ENCODE results near the gene DMPK. TPM values are rescaled to one million over a fixed set of nuclear protein-coding genes. Genes with fewer than 3 reads are reported as not detected.

Gene DMPK
- total and polyA plus RNA-seq, 2 experiments from 2014 or later, result 25.2 to 46.0 TPM

DNA sequence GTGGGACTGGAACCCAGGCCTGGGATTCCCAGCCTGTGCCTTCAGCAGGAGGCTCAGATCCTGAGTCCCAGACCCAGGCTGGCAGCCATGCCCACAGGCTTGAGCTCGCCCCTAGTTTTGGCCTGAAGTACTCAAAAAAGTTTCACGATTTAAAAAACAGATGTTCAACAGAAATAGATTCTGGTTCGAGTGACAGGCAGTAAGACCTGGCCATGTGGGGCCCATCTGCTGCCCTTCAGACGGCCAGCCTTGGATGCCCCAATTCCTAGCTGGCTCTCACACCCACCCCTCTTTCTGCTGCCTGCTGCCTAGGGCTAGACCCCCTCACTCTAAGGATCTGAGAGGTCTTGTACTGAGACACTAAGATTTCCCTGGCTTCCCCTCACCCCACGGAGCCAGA is 2.8 kb upstream of the DMPK start:
- no peaks in the 10 kb centered on the region for H3K27me3 ChIP-seq
- H3K9me3 ChIP-seq (ENCODE audit: low read depth), result no peaks in the 10 kb centered on the region
- DNase-seq (ENCODE audit: low spot score), result no peak
- H3K4me3 ChIP-seq, result no peak overlapping the region
- H3K36me3 ChIP-seq (replicated peaks; ENCODE audit: insufficient read depth, low read depth), result no peaks in the 10 kb centered on the region
- peaks cover 2% of the 10 kb centered on the region for H4K20me1 ChIP-seq (ENCODE audit: insufficient read depth, poor library complexity, severe bottlenecking)
- TF ChIP-seq, protein P1, sequence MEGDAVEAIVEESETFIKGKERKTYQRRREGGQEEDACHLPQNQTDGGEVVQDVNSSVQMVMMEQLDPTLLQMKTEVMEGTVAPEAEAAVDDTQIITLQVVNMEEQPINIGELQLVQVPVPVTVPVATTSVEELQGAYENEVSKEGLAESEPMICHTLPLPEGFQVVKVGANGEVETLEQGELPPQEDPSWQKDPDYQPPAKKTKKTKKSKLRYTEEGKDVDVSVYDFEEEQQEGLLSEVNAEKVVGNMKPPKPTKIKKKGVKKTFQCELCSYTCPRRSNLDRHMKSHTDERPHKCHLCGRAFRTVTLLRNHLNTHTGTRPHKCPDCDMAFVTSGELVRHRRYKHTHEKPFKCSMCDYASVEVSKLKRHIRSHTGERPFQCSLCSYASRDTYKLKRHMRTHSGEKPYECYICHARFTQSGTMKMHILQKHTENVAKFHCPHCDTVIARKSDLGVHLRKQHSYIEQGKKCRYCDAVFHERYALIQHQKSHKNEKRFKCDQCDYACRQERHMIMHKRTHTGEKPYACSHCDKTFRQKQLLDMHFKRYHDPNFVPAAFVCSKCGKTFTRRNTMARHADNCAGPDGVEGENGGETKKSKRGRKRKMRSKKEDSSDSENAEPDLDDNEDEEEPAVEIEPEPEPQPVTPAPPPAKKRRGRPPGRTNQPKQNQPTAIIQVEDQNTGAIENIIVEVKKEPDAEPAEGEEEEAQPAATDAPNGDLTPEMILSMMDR (IDR thresholded peaks at IDR 0.05; ENCODE audit: poor library complexity), result no peak
- TF ChIP-seq EZH2 (IDR thresholded peaks at IDR 0.05; ENCODE audit: borderline replicate concordance) (no peak), EZH2phosphoT487 (IDR thresholded peaks at IDR 0.05; ENCODE audit: low read depth, severe bottlenecking, unreplicated experiment) (no peak)
- H3K79me2 ChIP-seq, result peaks cover 13% of the 10 kb centered on the region
- no peak overlapping the region for H2AFZ ChIP-seq
- 89% methylated on average over 5 of the region's 5 CpGs for WGBS (ENCODE audit: low lambda C conversion rate, missing lambda C conversion rate)
- H3K9me2 ChIP-seq (replicated peaks; ENCODE audit: insufficient read depth), result no peaks in the 10 kb centered on the region
- H3K4me1 ChIP-seq (ENCODE audit: insufficient read depth), result peaks cover 32% of the 10 kb centered on the region
- no peak overlapping the region for H3K4me2 ChIP-seq
- peak overlapping the region; percentile 93 for H3K27ac ChIP-seq

DNA sequence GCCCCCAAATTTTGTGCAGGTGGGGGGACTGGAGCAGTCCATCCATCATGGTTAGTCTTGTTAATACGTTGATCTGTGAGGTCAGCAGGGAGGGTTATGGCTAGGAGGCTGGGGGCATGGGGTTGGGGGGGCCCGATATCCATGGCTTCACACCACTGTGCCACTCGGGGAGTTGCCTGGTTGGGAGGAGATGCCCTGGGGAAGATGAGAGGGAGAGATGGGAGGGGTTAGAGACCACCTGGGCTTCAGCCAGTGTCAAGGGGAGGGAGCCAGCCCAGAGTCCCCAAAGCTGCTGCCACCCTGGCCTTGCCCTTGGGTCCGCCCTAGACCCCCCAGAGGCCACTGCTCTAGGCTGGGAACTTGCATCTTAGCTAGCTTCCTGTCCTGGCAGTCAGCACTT is 1.8 kb upstream of the DMPK start:
- Histone ChIP-seq H3K27me3 (no peaks in the 10 kb centered on the region), H3K36me3 (replicated peaks; ENCODE audit: insufficient read depth, low read depth) (no peaks in the 10 kb centered on the region), H2AFZ (no peak overlapping the region), H3K79me2 (peaks cover 3% of the 10 kb centered on the region), H3K4me3 (no peak overlapping the region), H3K9me2 (replicated peaks; ENCODE audit: insufficient read depth) (no peaks in the 10 kb centered on the region), H4K20me1 (ENCODE audit: insufficient read depth, poor library complexity, severe bottlenecking) (peaks cover 3% of the 10 kb centered on the region), H3K4me2 (no peak overlapping the region), H3K9me3 (ENCODE audit: low read depth) (no peaks in the 10 kb centered on the region), H3K27ac (peak overlapping the region; percentile 93), H3K4me1 (ENCODE audit: insufficient read depth) (peaks cover 38% of the 10 kb centered on the region)
- TF ChIP-seq EZH2 (IDR thresholded peaks at IDR 0.05; ENCODE audit: borderline replicate concordance), result no peak
- TF ChIP-seq, protein P1 (IDR thresholded peaks at IDR 0.05; ENCODE audit: poor library complexity), result no peak
- no peak for TF ChIP-seq EZH2phosphoT487 (IDR thresholded peaks at IDR 0.05; ENCODE audit: low read depth, severe bottlenecking, unreplicated experiment)
- DNase-seq (ENCODE audit: low spot score), result no peak
- WGBS (ENCODE audit: low lambda C conversion rate, missing lambda C conversion rate), result 86% methylated on average over 3 of the region's 4 CpGs

DNA sequence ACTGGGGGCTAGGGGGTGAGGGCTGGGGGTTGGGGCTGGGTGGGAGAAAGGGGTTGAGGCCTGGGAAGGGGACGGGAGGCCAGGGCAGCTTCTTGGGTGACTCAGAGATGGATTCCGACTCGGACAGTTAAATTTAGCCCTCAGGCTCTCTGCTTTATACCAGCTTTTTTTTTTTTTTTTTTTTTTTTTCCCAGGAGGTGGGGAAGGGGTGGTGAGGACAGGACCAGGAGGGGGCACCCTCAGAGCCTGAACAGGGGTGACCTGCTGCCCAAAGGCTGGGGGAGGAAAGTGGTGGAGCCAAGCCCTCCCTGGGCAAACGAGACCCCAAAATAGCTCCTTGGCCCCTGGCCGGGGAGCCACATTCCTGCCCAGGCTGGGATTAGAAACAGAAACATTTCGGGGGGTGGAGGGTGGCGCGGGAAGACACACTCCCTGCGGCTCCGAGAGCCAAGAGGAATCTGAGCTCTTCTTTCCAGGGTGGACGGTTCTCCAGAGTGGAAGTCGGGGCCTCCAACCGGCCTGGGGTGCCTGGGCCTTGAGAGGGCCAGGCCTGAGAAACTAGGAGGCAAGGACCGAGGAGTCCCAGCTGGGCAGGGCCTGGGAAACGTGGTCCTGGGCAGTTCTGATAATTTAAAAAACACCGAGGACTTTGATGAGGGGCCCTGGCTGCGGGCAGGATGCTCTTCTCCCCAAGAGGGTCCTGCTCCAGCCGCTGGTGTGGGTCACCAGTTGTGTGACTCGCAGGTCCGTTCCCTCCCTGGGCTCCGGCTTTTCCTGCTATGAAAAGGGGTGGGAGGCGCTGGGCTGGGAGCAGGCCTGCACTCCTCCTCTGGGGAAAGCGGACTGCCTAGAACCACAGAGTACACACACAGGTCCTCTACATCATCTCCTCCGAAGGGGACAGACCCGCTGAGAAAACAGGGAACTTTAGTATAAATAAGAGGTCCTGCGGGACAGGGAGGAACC is 813 bp upstream of the DMPK start:
- Histone ChIP-seq H3K27ac (peak overlapping the region; percentile 93), H3K4me1 (ENCODE audit: insufficient read depth) (peaks cover 38% of the 10 kb centered on the region), H4K20me1 (ENCODE audit: insufficient read depth, poor library complexity, severe bottlenecking) (peaks cover 6% of the 10 kb centered on the region), H3K27me3 (no peaks in the 10 kb centered on the region), H3K9me2 (replicated peaks; ENCODE audit: insufficient read depth) (no peaks in the 10 kb centered on the region), H3K79me2 (no peaks in the 10 kb centered on the region), H3K4me2 (peak overlapping the region; percentile 82), H2AFZ (no peak overlapping the region), H3K4me3 (peak overlapping the region; percentile 10), H3K9me3 (ENCODE audit: low read depth) (no peaks in the 10 kb centered on the region), H3K36me3 (replicated peaks; ENCODE audit: insufficient read depth, low read depth) (no peaks in the 10 kb centered on the region)
- no peak for DNase-seq (ENCODE audit: low spot score)
- TF ChIP-seq EZH2phosphoT487 (IDR thresholded peaks at IDR 0.05; ENCODE audit: low read depth, severe bottlenecking, unreplicated experiment) (no peak), EZH2 (IDR thresholded peaks at IDR 0.05; ENCODE audit: borderline replicate concordance) (no peak)
- TF ChIP-seq, protein P1 (IDR thresholded peaks at IDR 0.05; ENCODE audit: poor library complexity), result no peak
- 48% methylated on average over 25 of the region's 26 CpGs for WGBS (ENCODE audit: low lambda C conversion rate, missing lambda C conversion rate)
